DND-41 (cell line): Measurements from ENCODE around the gene MCM3.

ENCODE experiments used
- ATAC-seq: fragments of 200-7000 bp; cut with Tn5 transposase; 3 replicates; pipeline ENCODE4 v1.9.1; 2021; ENCODE audit warnings: low read depth; ENCODE audit not compliant: insufficient read depth
- DNase-seq: peaks from one replicate; pipeline ENCODE4 v3.0.0-alpha.2; 2020
- H2AFZ ChIP-seq: 2 replicates; pipeline ENCODE4 v1.6.0; 2012; ENCODE audit warnings: low read depth, low read length
- H3K27ac ChIP-seq: 2 replicates; pipeline ENCODE4 v1.5.1; 2012; ENCODE audit warnings: low read length, inconsistent platforms
- H3K27me3 ChIP-seq: fragments of 200-600 bp; sonication (generic); 2 replicates; pipeline ENCODE4 v1.6.0; 2012; ENCODE audit warnings: low read length, mild to moderate bottlenecking, inconsistent platforms; ENCODE audit not compliant: insufficient read depth, poor library complexity
- H3K36me3 ChIP-seq: 2 replicates; pipeline ENCODE4 v1.5.1; 2012; ENCODE audit warnings: low read length, inconsistent platforms; ENCODE audit not compliant: insufficient read depth
- H3K4me1 ChIP-seq: 2 replicates; pipeline ENCODE4 v1.5.1; 2012; ENCODE audit warnings: mild to moderate bottlenecking, low read length; ENCODE audit not compliant: insufficient read depth
- H3K4me2 ChIP-seq: 2 replicates; pipeline ENCODE4 v1.6.0; 2012; ENCODE audit warnings: mild to moderate bottlenecking, moderate library complexity, low read length, inconsistent platforms; ENCODE audit not compliant: insufficient read depth
- H3K4me3 ChIP-seq, 2 experiments: fragments of 200-600 bp in 1 of 2; shearing (Covaris generic) in 1 of 2; 2 replicates each; pipeline ENCODE4 v1.5.1; 2012 to 2016; ENCODE audit warnings: inconsistent platforms in 2 of 2, low read length in 2 of 2, mild to moderate bottlenecking in 2 of 2, low read depth in 1 of 2, moderate library complexity in 1 of 2
- H3K79me2 ChIP-seq: 2 replicates; pipeline ENCODE4 v1.6.0; 2012; ENCODE audit warnings: low read length, inconsistent platforms; ENCODE audit not compliant: insufficient read depth
- H3K9ac ChIP-seq: 2 replicates; pipeline ENCODE4 v1.6.0; 2012; ENCODE audit warnings: low read depth, mild to moderate bottlenecking, inconsistent platforms, low read length, moderate library complexity
- H3K9me3 ChIP-seq: 2 replicates; pipeline ENCODE4 v1.5.1; 2012; ENCODE audit warnings: low read length, moderate library complexity, mild to moderate bottlenecking, inconsistent platforms; ENCODE audit not compliant: insufficient read depth, severe bottlenecking
- H4K20me1 ChIP-seq: 2 replicates; pipeline ENCODE4 v1.6.0; 2012; ENCODE audit warnings: low read length; ENCODE audit not compliant: insufficient read depth
- EZH2 ChIP-seq: IDR thresholded peaks from 3 replicates; pipeline ENCODE4 v1.6.1; 2012; ENCODE audit warnings: borderline replicate concordance, low read depth, mild to moderate bottlenecking, moderate library complexity, low read length, inconsistent platforms; ENCODE audit not compliant: severe bottlenecking
- TF ChIP-seq, protein P1 (sequence below): IDR thresholded peaks from 2 replicates; pipeline ENCODE4 v1.5.1; 2012; ENCODE audit warnings: borderline replicate concordance, low read length, moderate library complexity, mild to moderate bottlenecking; ENCODE audit not compliant: poor library complexity, severe bottlenecking; ENCODE audit errors: extremely low read depth

MCM3 gene

DNA sequence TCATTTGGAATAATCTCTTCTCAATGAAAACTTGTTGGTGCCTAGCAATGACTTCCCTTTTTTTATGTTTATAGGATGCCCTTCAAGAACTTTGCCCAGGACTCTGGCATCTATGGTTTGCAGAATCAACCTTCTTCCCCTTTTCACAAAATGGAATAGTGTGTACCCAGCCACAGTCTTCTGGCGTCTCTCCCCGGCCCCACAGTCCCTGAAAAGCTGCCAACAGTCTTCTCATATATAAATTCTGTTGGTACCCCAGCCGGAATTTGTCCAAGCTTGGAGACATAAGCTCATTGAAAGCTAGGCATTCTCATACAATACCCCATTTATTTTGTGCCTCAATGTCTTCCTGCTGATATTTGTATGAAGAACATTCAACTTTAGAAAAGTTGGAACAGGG is 26.4 kb upstream of the MCM3 start:
- H3K9ac ChIP-seq, result no peak overlapping the region
- no peaks in the 10 kb centered on the region for H3K79me2 ChIP-seq
- H4K20me1 ChIP-seq, result no peaks in the 10 kb centered on the region
- H3K4me3 ChIP-seq, result no peak overlapping the region
- no peaks in the 10 kb centered on the region for H3K9me3 ChIP-seq
- no peaks in the 10 kb centered on the region for H3K36me3 ChIP-seq
- no peak overlapping the region for H2AFZ ChIP-seq
- TF ChIP-seq EZH2, result no peak
- TF ChIP-seq, protein P1, sequence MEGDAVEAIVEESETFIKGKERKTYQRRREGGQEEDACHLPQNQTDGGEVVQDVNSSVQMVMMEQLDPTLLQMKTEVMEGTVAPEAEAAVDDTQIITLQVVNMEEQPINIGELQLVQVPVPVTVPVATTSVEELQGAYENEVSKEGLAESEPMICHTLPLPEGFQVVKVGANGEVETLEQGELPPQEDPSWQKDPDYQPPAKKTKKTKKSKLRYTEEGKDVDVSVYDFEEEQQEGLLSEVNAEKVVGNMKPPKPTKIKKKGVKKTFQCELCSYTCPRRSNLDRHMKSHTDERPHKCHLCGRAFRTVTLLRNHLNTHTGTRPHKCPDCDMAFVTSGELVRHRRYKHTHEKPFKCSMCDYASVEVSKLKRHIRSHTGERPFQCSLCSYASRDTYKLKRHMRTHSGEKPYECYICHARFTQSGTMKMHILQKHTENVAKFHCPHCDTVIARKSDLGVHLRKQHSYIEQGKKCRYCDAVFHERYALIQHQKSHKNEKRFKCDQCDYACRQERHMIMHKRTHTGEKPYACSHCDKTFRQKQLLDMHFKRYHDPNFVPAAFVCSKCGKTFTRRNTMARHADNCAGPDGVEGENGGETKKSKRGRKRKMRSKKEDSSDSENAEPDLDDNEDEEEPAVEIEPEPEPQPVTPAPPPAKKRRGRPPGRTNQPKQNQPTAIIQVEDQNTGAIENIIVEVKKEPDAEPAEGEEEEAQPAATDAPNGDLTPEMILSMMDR, result no peak
- no peak overlapping the region for H3K27ac ChIP-seq
- H3K4me2 ChIP-seq, result no peak overlapping the region
- ATAC-seq, result no peak
- H3K4me1 ChIP-seq, result peaks cover 30% of the 10 kb centered on the region
- H3K27me3 ChIP-seq, result no peaks in the 10 kb centered on the region
- DNase-seq, result no peak

DNA sequence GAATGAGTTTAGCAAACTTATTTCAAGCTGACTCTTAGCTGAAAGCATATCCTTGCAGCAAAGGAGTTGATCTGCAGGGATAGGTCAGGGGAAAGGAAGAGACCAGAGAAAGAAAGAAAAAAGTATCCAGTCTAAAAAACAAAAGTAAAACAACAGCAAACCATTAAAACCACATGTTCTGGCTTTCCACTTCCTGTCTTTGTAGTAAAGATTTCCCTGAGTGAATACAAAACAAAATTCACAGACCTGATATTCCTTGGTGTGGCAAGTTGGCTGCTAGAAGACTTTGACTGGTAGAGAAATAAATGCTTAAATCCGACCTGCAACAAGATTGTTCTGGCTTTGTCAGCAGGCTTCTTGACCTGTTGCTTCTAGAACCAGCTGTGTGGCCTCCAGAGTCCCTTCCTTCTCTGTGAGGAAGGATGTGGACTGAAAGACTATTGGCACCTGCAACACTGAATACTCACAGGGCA is 23.4 kb upstream of the MCM3 start:
- no peaks in the 10 kb centered on the region for H3K36me3 ChIP-seq
- no peaks in the 10 kb centered on the region for H3K79me2 ChIP-seq
- TF ChIP-seq, protein P1, result no peak
- no peak for TF ChIP-seq EZH2
- peak overlapping the region; percentile 21 for H2AFZ ChIP-seq
- H3K4me3 ChIP-seq, result peak overlapping the region in 1 of 2 experiments; percentile 28; a peak in 2 of 4 replicates
- DNase-seq (peak; percentile 58), ATAC-seq (peak; percentile 82)
- H3K4me1 ChIP-seq, result peaks cover 38% of the 10 kb centered on the region
- no peaks in the 10 kb centered on the region for H3K9me3 ChIP-seq
- peak overlapping the region; percentile 89 for H3K27ac ChIP-seq
- no peaks in the 10 kb centered on the region for H4K20me1 ChIP-seq
- no peaks in the 10 kb centered on the region for H3K27me3 ChIP-seq
- H3K4me2 ChIP-seq, result peak overlapping the region; percentile 48
- peak overlapping the region; percentile 33 for H3K9ac ChIP-seq

GRCh38 chr6:52306972-52307870 is 22.7 kb upstream of the MCM3 start:
- peak overlapping the region; percentile 33 for H3K9ac ChIP-seq
- peaks cover 38% of the 10 kb centered on the region for H3K4me1 ChIP-seq
- no peak for TF ChIP-seq EZH2
- TF ChIP-seq, protein P1, result no peak
- peak; percentile 7; the same call in 2 of the 3 replicates for ATAC-seq
- H3K4me2 ChIP-seq, result peak overlapping the region; percentile 48
- no peaks in the 10 kb centered on the region for H3K27me3 ChIP-seq
- H4K20me1 ChIP-seq, result no peaks in the 10 kb centered on the region
- H2AFZ ChIP-seq, result peak overlapping the region; percentile 21
- peak overlapping the region in 1 of 2 experiments; percentile 28; a peak in 2 of 4 replicates for H3K4me3 ChIP-seq
- no peaks in the 10 kb centered on the region for H3K36me3 ChIP-seq
- peak overlapping the region; percentile 89 for H3K27ac ChIP-seq
- DNase-seq, result no peak
- H3K9me3 ChIP-seq, result no peaks in the 10 kb centered on the region
- H3K79me2 ChIP-seq, result no peaks in the 10 kb centered on the region
